HG03439 (cell line): ENCODE data around the gene S100A3.
"Not testable (repeated sequence)": the region's sequence is repeated elsewhere in the genome, so short reads cannot be mapped to it uniquely, and the experiment has no call there.

ENCODE experiments used
- ATAC-seq: cut with Tn5 transposase; IDR thresholded peaks from one replicate; pipeline ENCODE4 v1.9.1; 2021; ENCODE audit warnings: mild to moderate bottlenecking, moderate library complexity; ENCODE audit not compliant: unreplicated experiment

S100A3 gene

GRCh38 chr1:153548722-153549688 is at the start of gene S100A3:
Gene S100A3 (minus strand): TSS chr1:153549258. CDS start chr1:153548485, 773 bp downstream.
- ATAC-seq = no peak

GRCh38 chr1:153598309-153599172 is 49.5 kb upstream of the S100A3 start:
- ATAC-seq = peak; percentile 86

GRCh38 chr1:153597206-153597605 is 48.1 kb upstream of the S100A3 start:
- ATAC-seq = no peak

GRCh38 chr1:153592748-153593147 is 43.7 kb upstream of the S100A3 start:
- no peak for ATAC-seq

- no peak for ATAC-seq
Observed at GRCh38 chr1:153588482-153588881, 39.4 kb upstream of the S100A3 start.

GRCh38 chr1:153588033-153588432 is 39.0 kb upstream of the S100A3 start:
- ATAC-seq = not testable (repeated sequence)

- no peak for ATAC-seq
Observed at GRCh38 chr1:153587314-153587713, 38.3 kb upstream of the S100A3 start.

- no peak for ATAC-seq
Observed at GRCh38 chr1:153586347-153586746, 37.3 kb upstream of the S100A3 start.

- no peak for ATAC-seq
Observed at GRCh38 chr1:153585006-153585405, 35.9 kb upstream of the S100A3 start.

- ATAC-seq = no peak
Observed at GRCh38 chr1:153583976-153584375, 34.9 kb upstream of the S100A3 start.

GRCh38 chr1:153583514-153583913 is 34.5 kb upstream of the S100A3 start:
- not testable (repeated sequence) for ATAC-seq

- ATAC-seq = not testable (repeated sequence)
Observed at GRCh38 chr1:153582836-153583235, 33.8 kb upstream of the S100A3 start.

GRCh38 chr1:153578936-153579335 is 29.9 kb upstream of the S100A3 start:
- no peak for ATAC-seq

- no peak for ATAC-seq
Observed at GRCh38 chr1:153578490-153578889, 29.4 kb upstream of the S100A3 start.

- no peak for ATAC-seq
Observed at GRCh38 chr1:153577624-153578051, 28.6 kb upstream of the S100A3 start.

GRCh38 chr1:153577138-153577537 is 28.1 kb upstream of the S100A3 start:
- no peak for ATAC-seq

- not testable (repeated sequence) for ATAC-seq
Observed at GRCh38 chr1:153575497-153575896, 26.4 kb upstream of the S100A3 start.

GRCh38 chr1:153575081-153575491 is 26.0 kb upstream of the S100A3 start:
- not testable (repeated sequence) for ATAC-seq

- no peak for ATAC-seq
Observed at GRCh38 chr1:153573351-153573750, 24.3 kb upstream of the S100A3 start.

- ATAC-seq = peak; percentile 59
Observed at GRCh38 chr1:153572569-153573015, 23.5 kb upstream of the S100A3 start.

- ATAC-seq = no peak
Observed at GRCh38 chr1:153571706-153572105, 22.6 kb upstream of the S100A3 start.
